ENCODE data around the gene CLTRN. TPM values are rescaled to one million over a fixed set of nuclear protein-coding genes. Genes with fewer than 3 reads are reported as not detected.

The CLTRN gene
- total RNA-seq, 4 donors from 2014 or later, result 0.48 to 0.51 TPM; not detected in 2

Other genes starting within 250 kb of the CLTRN start
- 10 to 100 TPM in 3 of 4 donors, 1 to 10 TPM in 1; 4.4 to 24.4 (median 14.7) TPM for gene PIR, start 171.5 kb downstream of the CLTRN start, total RNA-seq
- gene BMX, start 164.0 kb downstream of the CLTRN start, total RNA-seq, result 1 to 10 TPM in 3 of 4 donors, under 1 TPM in 1; 0.45 to 1.9 (median 1.5) TPM
- gene ACE2, start 63.8 kb downstream of the CLTRN start, total RNA-seq, result under 1 TPM; 0.49 to 0.97 (median 0.85) TPM
- gene CA5B, start 73.5 kb upstream of the CLTRN start, total RNA-seq, result 10 to 100 TPM in 1 of 4 donors, 1 to 10 TPM in 3; 6.8 to 32.3 (median 7.9) TPM
- gene ZRSR2, start 125.7 kb upstream of the CLTRN start, total RNA-seq, result 10 to 100 TPM in 1 of 4 donors, 1 to 10 TPM in 3; 2.3 to 11.5 (median 6.1) TPM
- gene AP1S2, start 190.0 kb upstream of the CLTRN start, total RNA-seq, result 10 to 100 TPM; 15.8 to 32.5 (median 19.5) TPM